Cardiac muscle cell (in vitro differentiated cells and primary cell): ENCODE measurements around the gene GRAMD4. TPM values are rescaled to one million over a fixed set of nuclear protein-coding genes. Genes with fewer than 3 reads are reported as not detected.

Experiments used
- DNase-seq, 2 donors: peaks; one replicate each; pipeline versions ENCODE4 v3.0.0 to v3.0.0-alpha.2; 2010 to 2017; ENCODE audit warnings: low read depth in 1 of 2, low spot score in 1 of 2
- H3K27ac ChIP-seq: fragments of 200-600 bp; sonication (generic); 2 replicates; pipeline ENCODE4 v1.5.1; 2016
- H3K27me3 ChIP-seq: fragments of 200-600 bp; sonication (generic); 2 replicates; pipeline ENCODE4 v1.6.0; 2016; ENCODE audit warnings: control low read depth
- H3K36me3 ChIP-seq: fragments of 200-600 bp; sonication (generic); 2 replicates; pipeline ENCODE4 v1.5.1; 2016; ENCODE audit warnings: control low read depth
- H3K4me1 ChIP-seq: fragments of 200-600 bp; sonication (generic); 2 replicates; pipeline ENCODE4 v1.8.1; 2017; ENCODE audit warnings: low read depth, mild to moderate bottlenecking, mixed run types
- H3K4me3 ChIP-seq: fragments of 200-600 bp; sonication (generic); 2 replicates; pipeline ENCODE4 v1.5.1; 2016; ENCODE audit warnings: mild to moderate bottlenecking
- H3K9me3 ChIP-seq: fragments of 200-600 bp; sonication (generic); 2 replicates; pipeline ENCODE4 v1.5.1; 2017; ENCODE audit warnings: low read depth, mild to moderate bottlenecking, control low read depth
- polyA plus RNA-seq: library from polyadenylated mRNA; unstranded; fragments of >200 nt; fragmentation: Nextera tagmentation; extraction: Ambion mirVana; gene quantifications from 2 replicates; pipeline ENCODE4 v1.2.1, GENCODE V29; 2016
- total RNA-seq: library from RNA; depleted of rRNA; stranded (reverse); fragments of >200 nt; gene quantifications from 2 replicates; pipeline ENCODE4 v1.2.3, GENCODE V29; 2016
- TF ChIP-seq, protein P1 (sequence below): IDR thresholded peaks from 2 replicates; pipeline ENCODE4 v1.5.1; 2012; ENCODE audit warnings: low read depth, mild to moderate bottlenecking, low read length

GRAMD4 gene
- total and polyA plus RNA-seq, 2 experiments from 2014 or later, result 49.3 to 51.8 TPM

DNA sequence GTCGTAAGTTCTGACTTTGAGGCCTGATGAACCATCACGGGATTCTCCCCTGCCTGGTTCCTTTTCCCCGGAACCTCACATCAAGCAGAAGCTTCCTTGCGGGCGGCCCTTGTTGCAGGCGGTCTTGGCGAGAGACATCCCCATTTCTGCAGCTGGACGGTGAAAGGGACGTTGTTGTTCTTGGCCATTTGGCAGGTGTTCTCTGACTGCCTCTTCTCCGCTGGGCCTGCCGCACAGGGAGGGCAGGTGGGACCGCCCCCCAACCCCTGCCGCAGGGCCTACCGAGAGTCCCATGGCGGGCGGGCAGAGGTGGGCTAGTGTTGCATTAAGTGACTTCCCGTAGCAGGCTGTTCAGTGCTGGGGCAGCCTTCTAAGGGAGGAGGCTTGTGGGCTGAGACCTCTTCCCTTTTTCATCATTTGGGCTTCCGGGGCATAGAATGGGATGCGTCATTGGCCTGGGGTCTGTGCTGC is 26.9 kb upstream of the GRAMD4 start:
- Histone ChIP-seq H3K36me3 (no peaks in the 10 kb centered on the region), H3K9me3 (no peaks in the 10 kb centered on the region), H3K4me1 (peaks cover 46% of the 10 kb centered on the region), H3K4me3 (no peak overlapping the region), H3K27me3 (no peaks in the 10 kb centered on the region), H3K27ac (no peak overlapping the region)
- DNase-seq, result no peak
- TF ChIP-seq, protein P1, sequence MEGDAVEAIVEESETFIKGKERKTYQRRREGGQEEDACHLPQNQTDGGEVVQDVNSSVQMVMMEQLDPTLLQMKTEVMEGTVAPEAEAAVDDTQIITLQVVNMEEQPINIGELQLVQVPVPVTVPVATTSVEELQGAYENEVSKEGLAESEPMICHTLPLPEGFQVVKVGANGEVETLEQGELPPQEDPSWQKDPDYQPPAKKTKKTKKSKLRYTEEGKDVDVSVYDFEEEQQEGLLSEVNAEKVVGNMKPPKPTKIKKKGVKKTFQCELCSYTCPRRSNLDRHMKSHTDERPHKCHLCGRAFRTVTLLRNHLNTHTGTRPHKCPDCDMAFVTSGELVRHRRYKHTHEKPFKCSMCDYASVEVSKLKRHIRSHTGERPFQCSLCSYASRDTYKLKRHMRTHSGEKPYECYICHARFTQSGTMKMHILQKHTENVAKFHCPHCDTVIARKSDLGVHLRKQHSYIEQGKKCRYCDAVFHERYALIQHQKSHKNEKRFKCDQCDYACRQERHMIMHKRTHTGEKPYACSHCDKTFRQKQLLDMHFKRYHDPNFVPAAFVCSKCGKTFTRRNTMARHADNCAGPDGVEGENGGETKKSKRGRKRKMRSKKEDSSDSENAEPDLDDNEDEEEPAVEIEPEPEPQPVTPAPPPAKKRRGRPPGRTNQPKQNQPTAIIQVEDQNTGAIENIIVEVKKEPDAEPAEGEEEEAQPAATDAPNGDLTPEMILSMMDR, result no peak

DNA sequence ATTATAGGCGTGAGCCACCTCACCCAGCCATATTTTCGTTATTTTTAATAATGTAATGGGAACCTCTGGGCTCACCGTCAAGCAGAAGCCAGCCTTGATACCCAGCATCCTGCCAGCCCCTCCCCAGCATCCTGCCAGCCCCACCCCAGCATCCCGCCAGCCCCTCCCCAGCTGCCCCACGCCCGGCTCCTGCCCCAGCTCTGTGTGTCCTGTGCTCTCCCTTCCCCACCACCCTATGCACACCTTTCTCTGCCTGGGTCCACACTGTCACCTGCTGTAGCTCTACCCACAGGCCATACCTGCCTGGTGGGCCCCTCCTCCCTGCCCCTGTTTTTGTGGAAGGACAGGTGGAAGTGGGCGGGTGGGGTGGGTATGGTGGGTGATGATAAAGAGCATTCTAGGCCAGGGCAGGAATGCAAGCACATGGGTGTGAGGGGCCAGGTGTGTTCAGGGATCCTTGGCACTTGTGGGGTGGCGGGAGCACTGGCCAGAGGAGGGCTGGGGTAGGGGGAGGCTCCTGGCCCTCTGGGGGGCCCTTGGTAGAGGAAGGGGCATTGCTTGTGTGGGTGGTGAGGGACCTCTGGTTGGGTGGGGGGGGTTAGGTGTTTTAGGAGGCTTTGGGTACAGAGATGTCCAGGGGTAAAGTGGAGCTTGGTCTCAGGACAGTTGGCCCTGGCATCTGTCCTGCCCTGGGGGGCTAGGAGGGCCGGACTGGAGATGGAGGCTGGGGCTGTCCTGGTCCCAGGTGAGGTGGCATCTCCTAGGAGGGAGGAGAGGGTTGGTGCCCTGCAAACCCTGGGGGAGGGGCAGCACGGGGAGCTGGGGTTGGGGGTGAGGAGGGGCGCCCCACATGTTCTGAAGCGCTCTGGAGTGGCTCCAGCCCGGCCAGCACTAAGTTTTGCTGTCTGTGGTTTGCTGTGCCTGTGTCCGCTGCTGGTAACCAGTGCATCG is 25.9 kb upstream of the GRAMD4 start:
- DNase-seq, result no peak
- H3K27me3 ChIP-seq, result no peaks in the 10 kb centered on the region
- TF ChIP-seq, protein P1, result no peak
- H3K4me1 ChIP-seq, result peaks cover 35% of the 10 kb centered on the region
- no peaks in the 10 kb centered on the region for H3K9me3 ChIP-seq
- no peak overlapping the region for H3K4me3 ChIP-seq
- no peaks in the 10 kb centered on the region for H3K36me3 ChIP-seq
- H3K27ac ChIP-seq, result no peak overlapping the region

DNA sequence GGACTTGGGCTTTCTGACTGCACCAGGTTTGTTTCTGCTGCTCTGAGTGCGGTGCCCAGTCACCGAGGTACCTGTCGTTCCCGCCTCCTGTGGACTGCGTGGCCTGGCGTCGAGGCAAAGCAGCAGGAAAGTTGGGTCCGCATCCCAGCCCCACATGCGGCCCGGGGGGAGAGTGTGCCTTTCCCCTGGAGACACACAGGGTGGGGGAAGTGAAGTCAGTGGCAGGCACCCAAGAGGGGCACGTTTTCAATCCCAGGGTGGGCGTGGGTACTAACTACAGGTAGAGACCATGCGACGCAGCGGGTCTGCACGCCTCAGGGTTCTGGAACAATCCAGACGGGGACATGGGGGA is 25.3 kb upstream of the GRAMD4 start:
- H3K4me3 ChIP-seq, result no peak overlapping the region
- no peak overlapping the region for H3K27ac ChIP-seq
- H3K27me3 ChIP-seq, result no peaks in the 10 kb centered on the region
- H3K4me1 ChIP-seq, result peaks cover 29% of the 10 kb centered on the region
- H3K36me3 ChIP-seq, result no peaks in the 10 kb centered on the region
- H3K9me3 ChIP-seq, result no peaks in the 10 kb centered on the region
- TF ChIP-seq, protein P1, result no peak
- DNase-seq, result no peak

DNA sequence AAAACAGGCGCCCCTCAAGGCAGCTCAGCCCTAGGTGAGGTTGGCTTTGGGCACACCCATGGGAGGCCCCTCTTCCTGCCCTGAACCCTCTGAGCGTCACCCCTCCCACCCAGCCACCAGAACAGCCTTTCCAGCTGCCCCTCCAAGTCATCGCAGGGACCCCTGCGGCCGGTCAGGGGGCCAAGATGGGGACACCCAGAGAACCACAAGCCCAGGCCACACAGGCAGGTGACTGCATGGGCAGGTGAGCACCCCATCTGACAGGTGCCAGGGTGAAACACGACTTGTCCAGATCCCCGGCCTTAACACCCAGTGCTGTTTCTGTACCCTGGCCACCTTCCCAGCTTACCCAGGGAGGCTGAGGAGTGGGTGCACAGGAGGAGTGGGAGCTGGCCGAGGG is 24.6 kb upstream of the GRAMD4 start:
- DNase-seq, result no peak
- Histone ChIP-seq H3K36me3 (no peaks in the 10 kb centered on the region), H3K4me1 (peaks cover 27% of the 10 kb centered on the region), H3K27ac (no peak overlapping the region), H3K27me3 (no peaks in the 10 kb centered on the region), H3K9me3 (no peaks in the 10 kb centered on the region), H3K4me3 (no peak overlapping the region)
- TF ChIP-seq, protein P1, result no peak

DNA sequence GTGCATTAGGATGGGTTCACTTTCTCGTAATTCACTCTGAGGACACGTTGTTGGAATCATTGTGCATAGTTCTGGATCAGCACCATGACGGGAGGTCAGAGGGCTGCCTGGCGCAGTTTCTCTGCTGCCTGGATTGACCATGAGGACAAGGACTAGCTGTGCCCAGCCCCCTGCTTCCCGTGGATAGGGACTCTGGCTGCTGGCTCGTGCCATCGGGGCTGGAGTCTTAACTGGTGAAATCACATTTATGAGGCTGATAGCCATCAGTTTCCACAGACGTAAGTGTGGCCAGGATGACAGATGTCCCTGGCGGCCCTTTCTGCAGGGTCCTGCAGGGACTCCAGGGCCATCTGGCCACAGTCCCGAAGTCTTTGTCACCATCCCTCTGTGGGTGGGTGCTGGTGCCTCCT is 24.1 kb upstream of the GRAMD4 start:
- Histone ChIP-seq H3K27ac (no peak overlapping the region), H3K9me3 (no peaks in the 10 kb centered on the region), H3K36me3 (no peaks in the 10 kb centered on the region), H3K27me3 (no peaks in the 10 kb centered on the region), H3K4me3 (no peak overlapping the region), H3K4me1 (peaks cover 27% of the 10 kb centered on the region)
- no peak for DNase-seq
- TF ChIP-seq, protein P1, result no peak
